Neural cell (in vitro differentiated cells): ENCODE results near the gene ACKR4. TPM values are rescaled to one million over a fixed set of nuclear protein-coding genes. Genes with fewer than 3 reads are reported as not detected.

Experiments
- H2AFZ ChIP-seq: fragments of 200-600, 300-800 bp; sonication (generic), shearing (Covaris generic); 2 replicates; pipeline ENCODE4 v1.6.0; 2014; ENCODE audit warnings: low read depth, mild to moderate bottlenecking, antibody characterized with exemption, low read length, moderate library complexity
- H3F3A ChIP-seq: fragments of 200-600 bp; shearing (Covaris generic); 2 replicates; pipeline ENCODE4 v1.6.1; 2016; ENCODE audit warnings: mild to moderate bottlenecking, moderate library complexity, mixed read lengths, antibody characterized with exemption, low read length; ENCODE audit not compliant: insufficient read depth, poor library complexity, severe bottlenecking
- H3K27ac ChIP-seq: fragments of 200-600, 300-800 bp; sonication (generic), shearing (Covaris generic); 2 replicates; pipeline ENCODE4 v1.5.1; 2014; ENCODE audit warnings: mild to moderate bottlenecking, low read length, moderate library complexity
- H3K27me3 ChIP-seq: fragments of 300-800, 200-600 bp; sonication (generic), shearing (Covaris generic); 2 replicates; pipeline ENCODE4 v1.6.0; 2014; ENCODE audit warnings: mild to moderate bottlenecking, low read depth, low read length, moderate library complexity; ENCODE audit not compliant: insufficient read depth
- H3K36me3 ChIP-seq: fragments of 300-800, 200-600 bp; sonication (generic), shearing (Covaris generic); 2 replicates; pipeline ENCODE4 v1.5.1; 2014; ENCODE audit warnings: mild to moderate bottlenecking, antibody characterized with exemption, low read length, moderate library complexity; ENCODE audit not compliant: insufficient read depth
- H3K4me2 ChIP-seq: fragments of 300-800, 200-600 bp; sonication (generic), shearing (Covaris generic); 2 replicates; pipeline ENCODE4 v1.6.0; 2014; ENCODE audit warnings: mild to moderate bottlenecking, low read length
- H3K4me3 ChIP-seq: fragments of 300-800, 200-600 bp; sonication (generic), shearing (Covaris generic); 2 replicates; pipeline ENCODE4 v1.5.1; 2014; ENCODE audit warnings: mild to moderate bottlenecking, low read length, moderate library complexity
- H3K79me2 ChIP-seq: fragments of 200-600 bp; shearing (Covaris generic); replicated peaks from 2 replicates; pipeline ENCODE4 v1.6.0; 2014; ENCODE audit warnings: mild to moderate bottlenecking, low read length, moderate library complexity; ENCODE audit not compliant: insufficient read depth
- H3K9ac ChIP-seq: fragments of 300-800, 200-600 bp; sonication (generic), shearing (Covaris generic); 2 replicates; pipeline ENCODE4 v1.6.1; 2016; ENCODE audit warnings: mild to moderate bottlenecking, low read length, mixed read lengths
- H3K9me2 ChIP-seq: fragments of 200-600 bp; shearing (Covaris generic); 2 replicates; pipeline ENCODE4 v1.6.1; 2016; ENCODE audit warnings: mild to moderate bottlenecking, low read length, mixed read lengths; ENCODE audit not compliant: insufficient read depth
- H3K9me3 ChIP-seq: fragments of 200-600, 300-800 bp; sonication (generic), shearing (Covaris generic); 2 replicates; pipeline ENCODE4 v1.6.1; 2016; ENCODE audit warnings: mild to moderate bottlenecking, mixed run types, low read length, moderate library complexity, mixed read lengths
- H4K20me1 ChIP-seq: fragments of 200-600 bp; shearing (Covaris generic); 2 replicates; pipeline ENCODE4 v1.6.1; 2016; ENCODE audit warnings: mild to moderate bottlenecking, mixed run types; ENCODE audit not compliant: insufficient read depth
- EP300 ChIP-seq: fragments of 450-650 bp; conservative IDR thresholded peaks from 2 replicates; pipeline ENCODE4 v1.6.1; 2014; ENCODE audit warnings: antibody characterized with exemption, mild to moderate bottlenecking, moderate library complexity; ENCODE audit not compliant: poor library complexity, severe bottlenecking
- EZH2 ChIP-seq: fragments of 200-600, 300-800 bp; shearing (Covaris generic), sonication (generic); IDR thresholded peaks from 2 replicates; pipeline ENCODE4 v1.6.1; 2014; ENCODE audit warnings: antibody characterized with exemption, low read length, borderline replicate concordance, mild to moderate bottlenecking; ENCODE audit not compliant: insufficient read depth, poor library complexity, severe bottlenecking
- MXI1 ChIP-seq: fragments of 450-650 bp; conservative IDR thresholded peaks from 2 replicates; pipeline ENCODE4 v1.6.1; 2014; ENCODE audit warnings: antibody characterized with exemption, mild to moderate bottlenecking; ENCODE audit not compliant: poor library complexity, severe bottlenecking
- POLR2AphosphoS5 ChIP-seq: IDR thresholded peaks from 2 replicates; pipeline ENCODE4 v1.6.1; 2012
- RAD21 ChIP-seq: fragments of 450-650 bp; conservative IDR thresholded peaks from 2 replicates; pipeline ENCODE4 v1.6.1; 2014; ENCODE audit warnings: antibody characterized with exemption, mild to moderate bottlenecking, moderate library complexity
- REST ChIP-seq: IDR thresholded peaks from 2 replicates; pipeline ENCODE4 v1.6.1; 2012; ENCODE audit warnings: borderline replicate concordance
- SMC3 ChIP-seq: fragments of 450-650 bp; conservative IDR thresholded peaks from 2 replicates; pipeline ENCODE4 v1.6.1; 2014; ENCODE audit warnings: antibody characterized with exemption, mild to moderate bottlenecking, moderate library complexity; ENCODE audit not compliant: poor library complexity
- TAF1 ChIP-seq: IDR thresholded peaks from 2 replicates; pipeline ENCODE4 v1.6.1; 2012; ENCODE audit warnings: low read depth
- polyA plus RNA-seq: library from polyadenylated mRNA; depleted of rRNA; stranded (reverse); fragments of >200 nt; gene quantifications from 2 replicates; pipeline ENCODE4 v1.2.3, GENCODE V29; 2014
- TF ChIP-seq, protein P1 (sequence below): fragments of 450-650 bp; IDR thresholded peaks from 2 replicates; pipeline ENCODE4 v1.5.1; 2014; ENCODE audit warnings: antibody characterized with exemption, mild to moderate bottlenecking, moderate library complexity; ENCODE audit not compliant: poor library complexity, severe bottlenecking

Gene ACKR4
- polyA plus RNA-seq, 1 donor from 2014 or later: not detected

DNA sequence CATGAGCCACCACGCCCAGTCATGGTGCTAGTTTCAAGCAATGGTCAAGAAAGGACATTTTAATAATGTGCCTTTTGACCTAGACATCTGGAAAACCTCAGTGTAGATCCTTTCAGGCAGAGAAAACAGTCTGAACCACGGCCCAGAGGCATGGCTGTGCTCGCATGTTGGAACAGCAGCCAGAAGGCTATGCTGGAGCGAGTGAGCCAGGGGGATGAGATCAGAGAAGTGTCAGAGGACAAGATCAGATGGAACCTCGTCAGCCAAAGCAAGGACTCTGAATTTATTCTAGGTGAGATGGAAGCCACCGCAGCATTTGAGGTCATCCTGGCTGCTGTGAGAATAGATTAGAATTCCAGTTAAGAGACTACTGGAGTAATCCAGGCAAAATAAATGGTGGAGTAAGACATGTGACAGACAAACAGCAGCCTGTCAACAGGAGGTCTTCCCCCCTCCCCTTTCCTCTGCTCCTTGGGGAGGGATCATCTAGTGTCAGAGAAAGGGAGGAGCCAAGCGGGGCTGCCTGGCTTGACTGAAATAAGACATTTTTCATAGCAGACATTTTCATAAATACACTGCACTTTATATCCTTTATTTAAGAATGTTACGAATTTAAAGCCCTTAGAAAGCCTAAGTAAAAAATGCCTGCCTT lies 40.4 kb upstream of the ACKR4 start:
- no peaks in the 10 kb centered on the region for H3F3A ChIP-seq
- no peaks in the 10 kb centered on the region for H3K36me3 ChIP-seq
- H4K20me1 ChIP-seq: no peaks in the 10 kb centered on the region
- H3K27me3 ChIP-seq: no peaks in the 10 kb centered on the region
- no peaks in the 10 kb centered on the region for H3K9me2 ChIP-seq
- no peaks in the 10 kb centered on the region for H3K79me2 ChIP-seq
- H3K9me3 ChIP-seq: no peaks in the 10 kb centered on the region
- H3K4me3 ChIP-seq: no peak overlapping the region
- H3K9ac ChIP-seq: no peak overlapping the region
- H2AFZ ChIP-seq: no peak overlapping the region
- H3K27ac ChIP-seq: no peak overlapping the region
- TF ChIP-seq EZH2 (no peak), SMC3 (no peak), MXI1 (no peak)
- no peak overlapping the region for H3K4me2 ChIP-seq

GRCh38 chr3:132561003-132561402 lies 36.1 kb upstream of the ACKR4 start:
- no peaks in the 10 kb centered on the region for H3K27me3 ChIP-seq
- no peak overlapping the region for H3K4me2 ChIP-seq
- no peak overlapping the region for H3K4me3 ChIP-seq
- H3K27ac ChIP-seq: no peak overlapping the region
- H4K20me1 ChIP-seq: no peaks in the 10 kb centered on the region
- no peaks in the 10 kb centered on the region for H3F3A ChIP-seq
- no peaks in the 10 kb centered on the region for H3K9me3 ChIP-seq
- no peaks in the 10 kb centered on the region for H3K9me2 ChIP-seq
- H2AFZ ChIP-seq: no peak overlapping the region
- no peak overlapping the region for H3K9ac ChIP-seq
- no peaks in the 10 kb centered on the region for H3K36me3 ChIP-seq
- no peaks in the 10 kb centered on the region for H3K79me2 ChIP-seq
- TF ChIP-seq, protein P1, sequence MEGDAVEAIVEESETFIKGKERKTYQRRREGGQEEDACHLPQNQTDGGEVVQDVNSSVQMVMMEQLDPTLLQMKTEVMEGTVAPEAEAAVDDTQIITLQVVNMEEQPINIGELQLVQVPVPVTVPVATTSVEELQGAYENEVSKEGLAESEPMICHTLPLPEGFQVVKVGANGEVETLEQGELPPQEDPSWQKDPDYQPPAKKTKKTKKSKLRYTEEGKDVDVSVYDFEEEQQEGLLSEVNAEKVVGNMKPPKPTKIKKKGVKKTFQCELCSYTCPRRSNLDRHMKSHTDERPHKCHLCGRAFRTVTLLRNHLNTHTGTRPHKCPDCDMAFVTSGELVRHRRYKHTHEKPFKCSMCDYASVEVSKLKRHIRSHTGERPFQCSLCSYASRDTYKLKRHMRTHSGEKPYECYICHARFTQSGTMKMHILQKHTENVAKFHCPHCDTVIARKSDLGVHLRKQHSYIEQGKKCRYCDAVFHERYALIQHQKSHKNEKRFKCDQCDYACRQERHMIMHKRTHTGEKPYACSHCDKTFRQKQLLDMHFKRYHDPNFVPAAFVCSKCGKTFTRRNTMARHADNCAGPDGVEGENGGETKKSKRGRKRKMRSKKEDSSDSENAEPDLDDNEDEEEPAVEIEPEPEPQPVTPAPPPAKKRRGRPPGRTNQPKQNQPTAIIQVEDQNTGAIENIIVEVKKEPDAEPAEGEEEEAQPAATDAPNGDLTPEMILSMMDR: no peak
- TF ChIP-seq RAD21 (no peak), TAF1 (no peak), POLR2AphosphoS5 (no peak), EP300 (no peak), SMC3 (no peak), REST (no peak), EZH2 (no peak), MXI1 (no peak)
